HG02884 (cell line): Measurements from ENCODE around the gene STMP1.
"Not testable (repeated sequence)": the region's sequence is repeated elsewhere in the genome, so short reads cannot be mapped to it uniquely, and the experiment has no call there.

Experiments
- ATAC-seq: cut with Tn5 transposase; IDR thresholded peaks from one replicate; pipeline ENCODE4 v1.9.1; 2021; ENCODE audit warnings: mild to moderate bottlenecking, moderate library complexity; ENCODE audit not compliant: unreplicated experiment

STMP1 gene

DNA sequence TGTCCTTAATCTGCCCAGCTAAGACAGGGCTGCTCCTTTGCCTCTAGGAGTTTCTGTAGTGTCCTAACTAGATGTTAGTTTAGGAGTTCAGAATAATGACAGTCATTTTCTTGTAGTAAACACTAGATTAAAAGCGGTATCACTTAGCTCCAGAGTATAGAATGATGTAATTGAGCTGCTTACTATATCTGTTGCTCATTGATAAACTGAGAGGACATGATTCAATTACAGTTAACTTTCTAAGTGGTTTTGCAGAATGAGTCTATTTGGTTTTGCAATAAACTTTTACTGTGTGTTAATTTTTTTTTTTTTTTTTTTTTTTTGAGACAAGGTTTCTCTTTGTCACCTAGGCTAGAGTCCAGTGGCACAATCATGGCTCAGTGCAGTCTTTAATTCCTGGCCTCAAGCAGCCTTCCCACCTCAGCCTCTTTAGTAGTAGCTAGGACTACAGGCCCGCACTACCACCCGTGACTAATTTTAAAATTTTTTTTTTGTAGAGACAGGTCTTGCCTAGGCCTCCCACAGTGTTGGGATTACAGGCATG, 1.8 kb downstream of the STMP1 start:
- no peak for ATAC-seq

DNA sequence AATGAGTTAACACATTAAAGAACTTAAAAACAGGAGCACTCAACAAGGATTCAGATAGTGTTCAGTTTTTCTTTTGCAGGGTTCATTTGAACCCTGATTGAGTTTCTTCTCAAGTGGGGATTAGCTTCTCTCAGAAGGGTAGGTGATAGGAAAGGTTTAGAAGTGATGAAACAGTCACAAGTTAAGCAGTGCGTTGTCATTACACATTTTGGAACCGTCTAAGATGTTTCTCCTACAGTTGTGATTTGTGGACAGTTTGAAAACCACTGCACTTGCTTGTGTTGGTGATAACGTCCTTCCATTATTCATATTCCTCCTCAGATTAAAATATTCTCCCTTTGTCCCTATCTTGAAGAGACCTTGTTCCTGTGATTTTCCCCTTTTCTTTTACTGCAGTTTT, 2.7 kb downstream of the STMP1 start:
- no peak for ATAC-seq

DNA sequence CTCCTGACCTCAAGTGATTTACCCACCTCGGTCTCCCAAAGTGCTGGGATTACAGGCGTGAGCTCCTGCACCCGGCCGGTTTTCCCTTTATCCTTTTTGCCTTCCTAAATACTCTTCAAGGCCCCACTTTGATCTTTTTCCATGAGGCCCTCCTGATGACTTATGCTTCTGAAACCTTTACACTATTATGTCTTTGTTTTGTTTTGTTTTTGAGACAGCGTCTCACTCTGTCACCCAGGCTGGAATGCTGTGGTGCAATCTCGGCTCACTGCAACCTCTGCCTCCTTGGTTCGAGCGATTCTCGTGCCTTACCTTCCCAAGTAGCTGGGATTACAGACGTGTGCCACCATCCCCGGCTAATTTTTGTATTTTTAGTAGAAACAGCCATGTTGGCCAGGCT, 3.8 kb downstream of the STMP1 start:
- no peak for ATAC-seq

DNA sequence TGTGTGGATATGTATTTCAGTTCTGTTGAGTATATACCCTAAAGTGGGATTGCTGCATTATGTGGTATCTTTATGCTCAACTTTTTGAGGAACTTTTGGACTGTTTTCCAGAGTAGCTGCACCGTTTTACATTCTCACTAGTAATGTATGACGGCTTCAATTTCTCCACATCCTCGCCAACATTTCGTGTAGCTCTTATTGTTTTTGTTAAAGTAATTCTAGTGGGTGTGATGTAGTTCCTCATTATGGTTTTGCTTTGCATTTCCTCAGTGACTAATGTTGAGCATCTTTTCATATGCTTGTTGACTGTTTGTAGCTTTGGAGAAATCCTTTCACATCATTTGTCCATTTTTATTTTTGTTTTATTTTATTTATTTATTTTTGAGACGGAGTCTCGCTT, 4.5 kb downstream of the STMP1 start:
- no peak for ATAC-seq

DNA sequence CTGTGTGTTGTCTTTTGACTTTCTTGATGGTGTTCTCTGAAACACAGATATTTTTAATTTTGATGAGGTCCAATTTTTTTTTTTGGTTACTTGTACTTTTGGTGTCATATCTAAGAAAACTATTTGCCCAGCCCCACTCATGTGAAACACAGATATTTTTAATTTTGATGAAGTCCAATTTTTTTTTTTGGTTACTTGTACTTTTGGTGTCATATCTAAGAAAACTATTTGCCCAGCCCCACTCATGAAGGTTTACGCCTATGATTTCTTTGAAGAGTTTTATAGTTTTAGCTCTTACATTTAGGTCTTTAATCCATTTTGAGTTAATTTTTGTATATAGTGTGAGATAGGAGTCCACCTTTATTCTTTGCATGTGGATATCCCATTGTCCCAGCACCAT, 5.3 kb downstream of the STMP1 start:
- ATAC-seq, result not testable (repeated sequence)

DNA sequence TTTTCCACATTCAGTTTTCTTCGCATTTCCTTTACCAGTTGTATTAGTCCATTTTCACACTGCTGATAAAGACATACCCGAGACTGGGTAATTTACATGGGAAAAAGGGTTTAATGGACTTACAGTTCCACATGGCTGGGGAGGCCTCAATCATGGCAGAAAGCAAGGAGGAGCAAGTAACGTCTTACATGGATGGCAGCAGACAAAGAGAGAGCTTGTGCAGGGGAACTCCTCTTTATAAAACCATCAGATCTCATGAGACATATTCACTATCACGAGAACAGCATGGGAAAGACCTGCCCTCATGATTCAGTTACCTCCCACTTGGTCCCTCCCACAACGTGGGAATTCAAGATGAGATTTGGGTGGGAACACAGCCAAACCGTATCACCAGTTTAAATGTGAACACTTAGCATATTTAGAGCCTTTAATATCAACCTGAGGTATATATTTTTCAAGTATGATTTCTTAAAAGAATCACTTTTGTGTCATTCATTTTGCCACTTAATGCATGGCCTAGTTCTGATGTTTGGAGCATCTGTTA, 6.6 kb downstream of the STMP1 start:
- ATAC-seq, result not testable (repeated sequence)

DNA sequence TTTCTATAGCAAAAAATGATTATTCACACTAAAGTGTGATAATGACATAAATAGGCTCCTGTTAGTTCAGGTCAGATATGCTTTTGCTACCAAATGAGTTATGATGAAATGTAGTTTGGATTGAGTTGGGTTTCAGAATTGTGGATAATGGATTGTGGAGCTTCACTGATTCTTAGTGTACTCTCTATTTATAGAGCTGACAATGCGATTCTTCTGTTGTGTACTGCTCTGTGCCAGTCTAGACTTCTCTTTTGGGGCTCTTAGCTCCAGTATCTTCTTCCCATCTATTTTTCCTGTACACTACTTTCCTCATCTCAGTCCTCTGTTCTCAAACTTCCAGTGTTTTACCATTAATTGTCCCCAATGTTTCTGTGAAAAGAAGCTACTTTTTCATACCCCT, 7.5 kb downstream of the STMP1 start:
- ATAC-seq, result no peak

DNA sequence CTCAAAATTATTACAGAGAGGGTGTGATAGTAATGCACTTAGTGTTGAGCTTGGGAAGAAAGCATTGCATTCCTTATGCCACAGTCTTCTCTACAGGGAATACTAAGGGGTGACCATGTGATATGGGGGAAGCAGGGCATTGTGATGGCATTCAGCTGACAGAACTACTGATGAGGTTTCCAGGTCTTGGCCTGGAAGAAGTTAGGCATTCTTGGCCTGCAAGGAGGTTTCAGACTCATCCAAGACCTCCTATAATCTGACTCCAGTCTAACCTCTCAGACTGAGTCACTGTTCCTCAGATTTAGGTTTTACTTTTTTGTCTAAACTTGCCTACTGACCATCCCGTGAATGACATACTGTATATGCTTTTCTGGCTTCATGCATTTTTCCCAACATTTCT, 7.9 kb downstream of the STMP1 start:
- no peak for ATAC-seq

DNA sequence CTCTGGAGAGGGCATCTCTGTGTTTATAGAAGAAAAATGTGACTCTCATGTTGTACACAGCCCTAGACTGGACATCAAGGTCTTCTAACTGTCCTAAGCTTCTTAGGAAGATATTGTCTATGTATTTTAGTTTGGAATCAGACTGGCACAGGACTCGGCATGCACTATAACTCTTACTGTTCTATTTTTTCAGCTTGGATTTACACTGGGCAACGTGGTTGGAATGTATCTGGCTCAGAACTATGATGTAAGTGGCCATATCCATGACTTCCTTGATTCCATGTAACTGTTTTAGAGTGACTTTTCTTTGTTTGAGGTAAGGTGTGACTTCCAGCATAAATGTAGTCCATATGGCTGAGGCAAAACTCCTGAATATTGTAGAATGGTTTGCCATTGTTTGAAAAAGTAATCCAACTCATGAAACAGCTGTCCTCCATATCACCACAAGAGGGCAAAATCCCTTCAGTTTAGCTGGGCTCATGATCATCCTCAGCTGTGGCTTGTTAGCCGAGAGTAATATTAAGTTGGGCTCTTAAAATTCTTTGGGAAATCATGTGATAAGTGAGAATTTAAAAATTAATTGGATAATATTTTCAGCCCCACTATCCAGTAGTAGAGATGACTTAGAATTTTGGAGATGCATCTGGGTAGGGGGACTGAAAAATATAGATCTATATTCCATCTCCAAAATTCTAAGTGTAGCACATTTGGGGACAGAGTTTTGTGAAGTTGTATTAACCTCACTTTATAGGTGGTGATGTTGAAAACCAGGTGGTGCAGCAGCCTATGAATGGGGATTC, 10.4 kb downstream of the STMP1 start:
- ATAC-seq, result no peak

DNA sequence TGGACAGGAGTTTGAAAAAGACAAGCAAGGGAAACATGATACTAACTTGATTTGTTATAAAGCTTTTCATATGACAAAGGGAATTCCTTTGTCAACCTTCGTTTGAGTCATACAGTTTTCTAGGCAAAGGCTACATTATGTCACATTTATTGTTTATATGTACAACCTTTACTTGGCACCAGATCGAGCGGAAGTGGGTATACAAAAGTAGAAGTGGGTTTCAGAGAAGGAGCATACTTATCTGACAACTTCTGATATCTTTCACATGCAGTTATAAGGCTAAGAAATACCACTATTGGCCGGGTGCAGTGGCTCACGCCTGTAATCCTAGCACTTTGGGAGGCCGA, 11.0 kb downstream of the STMP1 start:
- no peak for ATAC-seq

DNA sequence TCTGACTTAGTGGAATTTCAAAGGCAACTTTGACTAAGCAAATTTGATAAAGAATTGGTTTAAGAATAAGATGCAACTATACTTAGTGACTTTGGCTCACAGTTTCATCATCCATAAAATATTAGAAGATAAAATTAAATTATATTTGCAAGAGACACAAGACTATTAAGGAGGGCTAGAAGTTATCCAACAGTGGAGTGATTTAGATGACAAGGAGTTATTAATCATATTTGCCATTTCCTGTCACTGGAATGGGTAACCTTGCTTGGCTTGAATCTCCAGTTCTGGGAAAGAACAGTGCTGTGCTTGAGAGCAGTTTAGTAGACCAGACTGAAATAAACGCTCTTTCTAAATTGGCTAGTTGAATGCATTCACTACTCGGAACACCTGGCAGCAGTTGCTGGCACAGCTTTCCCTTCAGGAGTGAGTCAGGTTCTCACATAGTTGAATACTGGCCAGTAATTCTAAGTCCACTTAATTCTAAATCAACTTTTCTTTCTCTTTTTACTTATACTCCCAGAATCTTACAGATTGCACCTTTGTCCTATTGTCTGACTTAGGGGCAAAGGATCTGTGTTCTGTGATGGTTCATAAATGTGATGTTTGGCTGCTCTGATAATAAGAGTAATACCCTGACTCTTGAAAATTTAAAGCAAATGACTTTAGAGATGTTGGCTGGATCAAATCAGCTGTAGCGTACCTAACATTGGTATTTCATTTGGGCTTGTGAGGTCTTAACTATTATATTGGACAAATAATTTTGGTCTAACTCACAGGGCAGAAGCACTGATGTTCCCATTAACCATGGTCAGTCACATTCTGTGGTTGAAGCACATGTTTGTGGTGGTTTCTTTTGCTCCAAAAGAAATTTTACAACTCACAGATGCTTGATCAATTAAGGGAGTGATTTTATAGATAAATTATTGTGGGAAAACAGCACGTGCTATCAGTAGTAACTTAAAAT, 16.6 kb downstream of the STMP1 start:
- no peak for ATAC-seq

DNA sequence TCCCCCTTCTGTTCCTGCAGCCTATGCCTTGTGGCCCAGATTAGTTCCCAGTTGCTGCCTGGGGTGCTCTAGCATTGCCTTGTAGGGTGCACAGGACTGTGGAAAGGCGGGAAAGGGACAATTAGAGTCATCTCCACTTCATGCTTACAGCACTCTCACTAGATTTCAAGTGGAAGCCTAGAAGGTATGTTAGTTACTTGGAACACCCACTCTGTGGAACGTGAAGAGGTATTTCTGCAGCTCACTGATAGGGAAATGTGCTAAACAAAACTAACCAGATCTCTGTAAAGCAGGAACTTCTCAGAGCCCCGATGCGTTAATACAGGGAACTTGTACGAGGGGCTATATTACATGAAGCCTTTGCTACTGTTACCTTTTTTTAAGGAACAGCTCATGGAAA, 19.4 kb downstream of the STMP1 start:
- ATAC-seq, result no peak

DNA sequence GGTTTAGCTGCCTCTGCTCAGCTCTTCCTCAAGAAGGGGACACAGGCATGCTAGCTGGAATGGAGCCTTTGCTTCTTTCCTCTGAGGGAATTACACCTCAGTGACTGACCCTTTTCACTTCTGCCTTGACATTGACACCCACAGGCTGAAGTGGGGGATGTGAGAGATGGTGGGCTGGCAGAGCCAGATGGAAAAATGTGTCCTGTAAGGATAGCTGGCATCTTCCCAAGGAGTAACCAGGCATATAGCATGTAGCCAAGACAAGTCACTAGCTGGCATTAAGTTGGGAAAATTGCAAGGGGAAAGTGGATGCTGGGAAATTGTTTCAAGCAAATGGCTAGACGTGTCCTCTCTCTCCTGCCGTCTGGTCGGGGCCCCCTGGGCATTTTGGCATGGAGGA, 19.9 kb downstream of the STMP1 start:
- no peak for ATAC-seq

DNA sequence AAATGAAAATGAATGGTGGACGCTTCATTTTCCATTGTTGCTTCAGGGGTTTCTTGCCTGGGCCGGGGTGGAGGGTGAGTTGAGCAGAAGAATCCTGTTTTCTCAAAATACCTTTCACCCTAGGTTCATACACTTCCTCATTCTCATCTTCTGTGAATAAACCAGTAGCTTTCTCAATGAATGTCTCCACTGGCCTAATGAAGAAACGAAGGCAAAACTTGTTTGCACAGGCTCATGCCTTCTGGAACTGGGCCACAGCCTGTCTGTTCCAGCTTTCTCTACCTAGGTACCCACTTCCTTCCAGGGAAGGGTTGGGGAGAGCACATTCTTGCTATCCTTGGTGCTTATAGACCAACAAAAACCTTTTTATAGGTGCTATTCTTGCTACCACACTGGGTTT, 21.3 kb downstream of the STMP1 start:
- no peak for ATAC-seq

DNA sequence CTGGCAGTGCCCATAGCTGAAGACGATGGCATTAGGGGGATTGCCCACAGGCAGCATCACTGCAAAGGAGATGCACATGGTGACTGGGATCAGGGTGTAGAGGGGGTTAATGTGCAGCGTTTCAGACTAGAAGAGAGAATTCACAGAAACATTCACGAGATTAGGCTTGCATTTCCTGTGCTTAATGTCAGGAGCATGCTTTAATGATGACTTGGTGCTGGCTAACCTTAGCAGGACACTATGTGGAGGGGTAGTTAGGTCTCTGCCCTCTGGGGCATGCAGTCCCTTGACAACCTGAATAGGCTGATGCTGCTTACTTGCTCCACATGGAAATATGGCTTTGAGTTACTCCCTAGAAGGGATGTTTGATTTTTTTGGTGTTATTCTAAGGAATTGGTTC, 21.8 kb downstream of the STMP1 start:
- ATAC-seq, result no peak

DNA sequence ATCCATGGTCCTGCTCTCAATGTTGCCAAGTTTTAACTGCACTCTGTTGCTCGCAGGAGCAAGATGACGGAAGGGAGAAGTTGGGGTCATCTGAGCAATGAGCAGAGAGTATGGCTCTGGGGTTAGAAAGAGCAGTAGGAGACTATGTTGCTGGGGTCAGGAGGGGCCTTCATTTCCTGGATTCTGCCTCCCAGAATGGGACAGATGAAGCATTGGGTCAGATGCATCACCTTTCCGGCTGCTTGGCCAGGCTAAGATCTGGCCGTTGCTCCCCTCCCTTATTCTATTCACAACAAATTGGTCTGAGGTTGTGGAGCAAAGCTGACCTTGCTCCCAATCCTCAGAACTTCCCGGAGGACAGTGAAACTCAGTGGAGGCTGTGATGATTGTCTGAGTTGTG, 22.4 kb downstream of the STMP1 start:
- ATAC-seq, result no peak

DNA sequence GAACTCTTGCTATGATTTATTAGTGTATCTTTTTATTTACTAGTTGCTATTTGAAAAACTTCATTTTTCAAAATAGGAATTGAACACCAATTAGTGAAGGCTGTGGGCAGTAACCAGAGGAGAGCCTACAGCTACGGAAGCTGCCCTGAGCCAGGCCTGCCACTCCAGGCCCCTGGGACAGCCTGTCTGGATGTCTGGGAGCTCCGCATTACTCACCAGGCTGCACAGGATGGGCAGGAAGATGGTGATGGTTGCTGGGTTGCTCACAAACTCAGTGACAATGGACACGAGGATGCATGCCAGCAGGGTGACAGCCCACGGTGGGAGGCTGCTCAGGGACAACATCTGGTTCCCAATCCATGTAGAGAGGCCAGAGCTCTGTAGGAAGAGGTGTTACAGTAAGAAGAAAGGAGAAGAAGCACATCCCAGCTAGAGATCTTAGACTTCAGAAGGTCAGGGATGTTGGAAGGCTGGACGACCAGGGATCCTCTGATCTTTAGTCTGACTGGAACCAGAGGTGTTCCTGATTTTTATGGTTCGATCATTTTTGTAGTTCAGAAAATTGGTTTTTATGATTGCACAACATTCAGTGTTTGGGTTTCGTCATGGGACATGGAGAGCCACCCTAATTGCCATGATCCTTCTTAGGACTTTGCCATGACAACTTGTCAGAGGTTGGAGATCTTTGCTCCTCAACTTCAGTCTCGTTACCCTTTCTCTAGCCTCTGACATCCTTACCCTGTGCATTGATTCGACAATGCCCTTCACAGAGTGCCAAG, 23.2 kb downstream of the STMP1 start:
- ATAC-seq, result no peak

DNA sequence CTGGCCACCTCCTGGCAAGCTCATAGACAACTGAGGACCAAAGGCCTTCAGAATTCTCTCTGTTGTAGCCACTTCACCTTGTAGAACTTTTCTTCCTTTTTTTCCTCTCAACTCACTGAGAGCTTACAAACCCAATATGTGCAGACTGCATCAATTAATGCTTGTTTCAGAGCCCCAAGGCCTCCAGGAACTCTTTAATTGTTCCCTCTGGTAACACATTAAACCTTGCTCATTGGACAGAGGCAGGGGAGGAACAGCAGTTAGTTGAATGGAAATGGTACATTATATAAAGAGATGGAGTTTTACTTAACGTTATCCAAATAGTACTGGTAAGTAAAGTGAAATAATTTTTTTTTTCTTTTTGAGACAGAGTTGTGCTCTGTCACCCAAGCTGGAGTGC, 25.2 kb downstream of the STMP1 start:
- ATAC-seq, result no peak

DNA sequence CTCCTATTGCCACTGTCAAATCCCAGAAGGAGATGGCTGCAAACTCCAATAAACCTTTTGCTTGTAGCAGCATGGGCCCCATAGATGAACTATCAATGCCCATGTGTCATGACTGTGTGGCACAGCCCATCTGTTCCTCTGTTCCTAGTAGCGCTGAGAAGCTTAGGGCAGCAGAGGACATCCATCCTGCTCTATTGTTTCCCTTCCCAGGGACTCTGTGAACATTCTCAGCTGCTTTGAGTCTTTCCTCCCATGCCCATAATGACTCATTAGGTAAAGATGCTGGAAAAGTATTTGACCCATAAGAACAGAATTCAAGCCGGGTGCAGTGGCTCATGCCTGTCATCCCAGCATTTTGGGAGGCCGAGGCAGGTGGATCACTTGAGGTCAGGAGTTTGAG, 28.3 kb downstream of the STMP1 start:
- ATAC-seq, result no peak

DNA sequence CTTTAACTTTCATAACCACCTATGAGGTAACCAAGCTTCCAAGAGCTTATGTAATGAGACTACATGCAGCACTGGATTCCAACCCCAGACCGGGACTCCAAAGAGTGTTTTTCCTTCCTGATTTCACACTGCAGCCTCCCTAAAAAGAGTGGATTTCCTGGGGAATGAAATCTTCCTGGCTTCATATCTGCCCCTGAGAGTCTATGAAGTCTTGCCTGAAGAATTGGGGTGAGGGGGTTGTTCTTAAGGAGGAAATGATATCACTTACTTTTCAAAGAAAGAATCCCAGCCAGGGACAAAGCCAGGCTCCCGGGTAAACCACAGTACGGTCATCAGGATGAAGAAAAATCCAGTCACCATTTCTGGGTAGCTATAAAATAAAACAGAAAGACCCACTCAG, 29.7 kb downstream of the STMP1 start:
- ATAC-seq, result no peak

DNA sequence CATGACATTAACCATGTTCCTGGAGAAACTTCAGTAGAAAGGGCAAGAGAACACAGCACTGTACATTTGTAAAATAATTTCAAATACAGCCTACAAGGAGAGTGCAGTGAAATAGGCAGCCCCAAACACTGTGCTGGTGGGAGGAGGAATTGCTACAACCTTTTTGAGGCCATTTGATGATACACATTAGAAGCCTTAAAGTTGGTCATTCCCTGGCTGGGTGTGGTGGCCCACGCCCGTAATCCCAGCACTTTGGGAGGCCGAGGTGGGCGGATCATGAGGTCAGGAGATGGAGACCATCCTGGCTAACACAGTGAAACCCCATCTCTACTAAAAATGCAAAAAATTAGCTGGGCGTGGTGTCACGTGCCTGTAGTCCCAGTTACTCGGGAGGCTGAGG, 30.3 kb downstream of the STMP1 start:
- ATAC-seq, result not testable (repeated sequence)
